ENCODE data around the gene SLC45A1. TPM values are rescaled to one million over a fixed set of nuclear protein-coding genes. Genes with fewer than 3 reads are reported as not detected.

Gene SLC45A1
- total RNA-seq, 1 donor from 2014 or later, result under 0.01 TPM

DNA sequence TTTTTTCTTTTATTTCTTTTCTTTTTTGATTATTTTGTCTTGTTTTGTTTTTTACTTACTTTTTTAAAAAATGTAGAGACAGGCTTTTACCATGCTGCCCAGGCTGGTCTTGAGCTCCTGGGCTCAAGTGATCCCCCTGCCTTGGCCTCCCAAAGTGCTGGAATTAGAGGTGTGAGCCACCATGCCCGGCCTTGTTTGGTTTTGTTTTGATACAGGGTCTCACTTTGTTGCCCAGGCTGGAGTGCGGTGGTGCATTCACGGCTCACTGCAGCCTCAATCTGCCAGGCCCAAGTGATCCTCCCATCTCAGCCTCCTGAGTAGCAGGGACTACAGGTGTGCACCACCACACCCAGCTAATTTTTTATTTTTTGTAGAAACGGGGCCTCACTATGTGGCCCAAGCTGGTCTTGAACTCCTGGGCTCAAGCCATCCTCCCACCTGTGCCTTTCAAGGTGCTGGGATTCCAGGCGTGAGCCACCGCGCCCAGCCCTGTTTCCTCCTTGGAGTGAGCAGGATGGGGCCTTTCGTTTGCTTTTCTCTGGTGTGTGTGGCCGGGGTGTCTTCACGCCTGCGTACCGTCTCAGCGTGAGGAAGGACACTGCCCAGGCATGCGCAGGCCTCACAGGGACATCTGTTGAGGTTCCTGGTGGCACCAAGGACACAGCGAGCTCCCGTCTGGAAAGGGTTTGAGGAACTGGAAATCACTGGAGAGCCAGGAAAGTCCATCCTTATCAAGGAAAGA, 15.5 kb downstream of the SLC45A1 start:
- H3K9ac ChIP-seq (ENCODE audit: low read depth in 1 of 3, low read length in 3 of 3), result no peak overlapping the region
- no peak overlapping the region for H3K27ac ChIP-seq (ENCODE audit: low read depth, low read length)
- H3K27me3 ChIP-seq (ENCODE audit: control insufficient read depth in 3 of 3, insufficient read depth in 3 of 3, low read length in 3 of 3), result no peaks in the 10 kb centered on the region
- H3K36me3 ChIP-seq (ENCODE audit: control insufficient read depth in 3 of 3, insufficient read depth in 3 of 3, low read length in 3 of 3), result peaks cover 0 to 8% (median 0%) of the 10 kb centered on the region in 3 donors
- no peaks in the 10 kb centered on the region for H3K9me3 ChIP-seq (ENCODE audit: control insufficient read depth in 3 of 3, low read length in 3 of 3)
- H3K4me1 ChIP-seq (ENCODE audit: control insufficient read depth in 3 of 3, insufficient read depth in 3 of 3, low read length in 3 of 3), result no peaks in the 10 kb centered on the region
- H3K4me3 ChIP-seq (ENCODE audit: low read length in 3 of 3), result no peak overlapping the region

- H3K27ac ChIP-seq (ENCODE audit: low read depth, low read length), result no peak overlapping the region
- no peaks in the 10 kb centered on the region for H3K27me3 ChIP-seq (ENCODE audit: control insufficient read depth in 3 of 3, insufficient read depth in 3 of 3, low read length in 3 of 3)
- H3K9ac ChIP-seq (ENCODE audit: low read depth in 1 of 3, low read length in 3 of 3), result no peak overlapping the region
- peaks cover 0 to 8% (median 0%) of the 10 kb centered on the region in 3 donors for H3K36me3 ChIP-seq (ENCODE audit: control insufficient read depth in 3 of 3, insufficient read depth in 3 of 3, low read length in 3 of 3)
- no peaks in the 10 kb centered on the region for H3K9me3 ChIP-seq (ENCODE audit: control insufficient read depth in 3 of 3, low read length in 3 of 3)
- no peak overlapping the region for H3K4me3 ChIP-seq (ENCODE audit: low read length in 3 of 3)
- H3K4me1 ChIP-seq (ENCODE audit: control insufficient read depth in 3 of 3, insufficient read depth in 3 of 3, low read length in 3 of 3), result no peaks in the 10 kb centered on the region
Observed at GRCh38 chr1:8334106-8334851, 16.4 kb downstream of the SLC45A1 start.

DNA sequence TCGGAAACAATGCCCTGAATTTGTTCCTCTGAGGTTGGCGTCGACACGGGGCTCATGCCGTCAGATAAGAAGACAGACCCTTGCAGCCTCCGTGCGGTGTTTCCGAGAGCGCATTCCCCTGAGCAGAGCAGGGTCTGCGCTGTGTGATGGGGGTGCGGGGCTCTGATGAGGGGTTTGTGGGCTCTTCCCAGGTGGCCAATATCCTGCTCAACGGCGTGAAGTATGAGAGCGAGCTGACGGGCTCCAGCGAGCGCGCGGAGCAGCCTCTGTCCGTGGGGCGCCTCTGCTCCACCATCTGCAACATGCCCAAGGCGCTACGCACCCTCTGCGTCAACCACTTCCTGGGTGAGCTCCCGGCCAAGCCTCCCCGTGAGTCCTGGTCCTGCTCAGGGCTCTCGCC, 17.3 kb downstream of the SLC45A1 start:
- Histone ChIP-seq H3K36me3 (ENCODE audit: control insufficient read depth in 3 of 3, insufficient read depth in 3 of 3, low read length in 3 of 3) (peaks cover 0 to 9% (median 0%) of the 10 kb centered on the region in 3 donors), H3K27ac (ENCODE audit: low read depth, low read length) (no peak overlapping the region), H3K9me3 (ENCODE audit: control insufficient read depth in 3 of 3, low read length in 3 of 3) (no peaks in the 10 kb centered on the region), H3K4me1 (ENCODE audit: control insufficient read depth in 3 of 3, insufficient read depth in 3 of 3, low read length in 3 of 3) (no peaks in the 10 kb centered on the region), H3K9ac (ENCODE audit: low read depth in 1 of 3, low read length in 3 of 3) (no peak overlapping the region), H3K4me3 (ENCODE audit: low read length in 3 of 3) (no peak overlapping the region), H3K27me3 (ENCODE audit: control insufficient read depth in 3 of 3, insufficient read depth in 3 of 3, low read length in 3 of 3) (no peaks in the 10 kb centered on the region)

DNA sequence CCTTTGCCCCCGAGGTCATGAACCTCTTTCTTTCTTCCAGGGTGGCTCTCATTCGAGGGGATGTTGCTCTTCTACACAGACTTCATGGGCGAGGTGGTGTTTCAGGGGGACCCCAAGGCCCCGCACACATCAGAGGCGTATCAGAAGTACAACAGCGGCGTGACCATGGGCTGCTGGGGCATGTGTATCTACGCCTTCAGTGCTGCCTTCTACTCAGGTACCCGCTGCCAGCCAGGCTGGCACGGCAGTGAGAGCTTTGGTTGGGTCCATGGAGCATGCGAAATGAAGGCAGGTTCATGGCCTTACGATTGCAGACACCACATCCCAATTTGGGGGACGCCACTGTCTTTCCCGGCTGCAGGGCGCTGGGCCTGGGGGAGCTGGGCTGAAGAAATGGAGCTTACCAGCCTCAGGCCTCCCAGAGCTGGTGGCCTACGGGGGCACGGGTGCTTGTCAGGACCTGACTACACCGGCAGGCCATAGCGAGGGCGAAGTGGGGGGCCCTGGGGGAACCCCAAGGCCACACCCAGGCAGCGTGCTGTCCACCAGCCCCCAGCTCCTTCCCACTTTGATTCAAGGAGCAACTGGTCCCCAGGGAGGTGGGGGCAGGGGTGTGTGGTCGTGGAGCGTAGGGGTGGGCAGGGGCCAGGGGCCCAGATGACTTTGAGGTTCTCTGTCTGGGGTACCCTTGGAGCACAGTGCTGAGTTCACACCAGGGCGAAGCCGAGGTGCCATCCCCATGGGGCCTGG, 20.0 kb downstream of the SLC45A1 start:
- Histone ChIP-seq H3K4me3 (ENCODE audit: low read length in 3 of 3) (no peak overlapping the region), H3K36me3 (ENCODE audit: control insufficient read depth in 3 of 3, insufficient read depth in 3 of 3, low read length in 3 of 3) (peaks cover 0 to 9% (median 0%) of the 10 kb centered on the region in 3 donors), H3K27ac (ENCODE audit: low read depth, low read length) (no peak overlapping the region), H3K9me3 (ENCODE audit: control insufficient read depth in 3 of 3, low read length in 3 of 3) (no peaks in the 10 kb centered on the region), H3K9ac (ENCODE audit: low read depth in 1 of 3, low read length in 3 of 3) (no peak overlapping the region), H3K4me1 (ENCODE audit: control insufficient read depth in 3 of 3, insufficient read depth in 3 of 3, low read length in 3 of 3) (peaks cover under 1 to 1% (median under 1%) of the 10 kb centered on the region in 3 donors), H3K27me3 (ENCODE audit: control insufficient read depth in 3 of 3, insufficient read depth in 3 of 3, low read length in 3 of 3) (no peaks in the 10 kb centered on the region)

DNA sequence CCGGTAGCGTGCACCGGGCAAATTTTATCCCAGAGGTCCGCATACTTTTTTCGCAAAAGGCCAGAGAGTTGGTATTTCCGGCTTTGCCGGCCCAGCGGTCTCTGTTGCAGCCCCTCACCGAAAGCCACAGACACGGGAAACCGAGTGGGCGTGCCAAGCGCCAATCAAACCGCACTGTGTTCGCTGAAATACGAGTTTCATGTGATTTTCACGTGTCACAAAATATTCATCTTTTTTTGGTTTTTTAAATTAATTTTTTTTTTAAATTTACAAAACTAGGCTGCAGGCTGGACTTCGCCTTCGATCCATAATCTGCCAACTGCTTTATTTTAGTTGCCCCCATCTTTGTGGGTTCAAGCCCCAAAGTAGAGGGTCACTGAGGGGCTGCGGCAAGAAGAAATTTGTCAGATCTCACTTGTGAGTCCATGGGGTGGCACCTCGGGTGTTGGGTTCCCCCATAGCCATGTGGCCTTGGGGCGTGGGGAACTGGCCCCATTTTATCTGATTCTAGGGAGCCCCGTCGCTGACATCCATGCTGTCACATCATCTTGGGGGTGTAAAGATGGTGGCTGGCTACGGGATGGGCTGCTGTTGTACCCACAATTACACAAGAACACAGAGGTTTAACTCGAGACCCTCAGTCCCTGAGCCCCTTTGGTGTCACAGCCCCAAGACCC, 20.8 kb downstream of the SLC45A1 start:
- Histone ChIP-seq H3K27me3 (ENCODE audit: control insufficient read depth in 3 of 3, insufficient read depth in 3 of 3, low read length in 3 of 3) (no peaks in the 10 kb centered on the region), H3K27ac (ENCODE audit: low read depth, low read length) (no peak overlapping the region), H3K4me1 (ENCODE audit: control insufficient read depth in 3 of 3, insufficient read depth in 3 of 3, low read length in 3 of 3) (peaks cover 6 to 7% (median 7%) of the 10 kb centered on the region in 3 donors), H3K36me3 (ENCODE audit: control insufficient read depth in 3 of 3, insufficient read depth in 3 of 3, low read length in 3 of 3) (peaks cover 0 to 9% (median 0%) of the 10 kb centered on the region in 3 donors), H3K9ac (ENCODE audit: low read depth in 1 of 3, low read length in 3 of 3) (no peak overlapping the region), H3K9me3 (ENCODE audit: control insufficient read depth in 3 of 3, low read length in 3 of 3) (no peaks in the 10 kb centered on the region), H3K4me3 (ENCODE audit: low read length in 3 of 3) (no peak overlapping the region)

- H3K9ac ChIP-seq (ENCODE audit: low read depth in 1 of 3, low read length in 3 of 3), result no peak overlapping the region
- no peak overlapping the region for H3K4me3 ChIP-seq (ENCODE audit: low read length in 3 of 3)
- peaks cover 0 to 9% (median 0%) of the 10 kb centered on the region in 3 donors for H3K36me3 ChIP-seq (ENCODE audit: control insufficient read depth in 3 of 3, insufficient read depth in 3 of 3, low read length in 3 of 3)
- H3K9me3 ChIP-seq (ENCODE audit: control insufficient read depth in 3 of 3, low read length in 3 of 3), result no peaks in the 10 kb centered on the region
- peaks cover 9 to 10% (median 10%) of the 10 kb centered on the region in 3 donors for H3K4me1 ChIP-seq (ENCODE audit: control insufficient read depth in 3 of 3, insufficient read depth in 3 of 3, low read length in 3 of 3)
- no peak overlapping the region for H3K27ac ChIP-seq (ENCODE audit: low read depth, low read length)
- no peaks in the 10 kb centered on the region for H3K27me3 ChIP-seq (ENCODE audit: control insufficient read depth in 3 of 3, insufficient read depth in 3 of 3, low read length in 3 of 3)
Observed at GRCh38 chr1:8339203-8339600, 21.3 kb downstream of the SLC45A1 start.

DNA sequence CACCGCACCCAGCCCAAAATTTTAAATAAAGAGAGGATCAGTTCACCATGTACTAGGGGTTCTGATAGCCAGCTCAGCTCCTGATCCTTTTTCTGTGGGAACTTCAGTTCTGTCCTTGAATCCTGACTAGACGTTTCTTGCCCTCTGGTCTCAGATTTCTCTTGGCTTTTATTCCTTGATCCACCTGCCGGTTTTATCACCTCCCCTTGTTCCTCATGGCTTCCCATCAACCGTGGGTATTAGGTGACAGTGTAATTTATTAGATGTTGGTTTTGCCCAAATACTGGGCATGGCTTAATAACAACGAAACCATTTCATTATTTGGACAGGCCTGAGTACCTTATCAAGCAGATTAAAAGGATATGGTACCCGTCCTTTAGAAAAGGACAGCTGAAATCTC, 22.5 kb downstream of the SLC45A1 start:
- Histone ChIP-seq H3K9me3 (ENCODE audit: control insufficient read depth in 3 of 3, low read length in 3 of 3) (no peaks in the 10 kb centered on the region), H3K36me3 (ENCODE audit: control insufficient read depth in 3 of 3, insufficient read depth in 3 of 3, low read length in 3 of 3) (peaks cover 0 to 8% (median 0%) of the 10 kb centered on the region in 3 donors), H3K27me3 (ENCODE audit: control insufficient read depth in 3 of 3, insufficient read depth in 3 of 3, low read length in 3 of 3) (no peaks in the 10 kb centered on the region), H3K9ac (ENCODE audit: low read depth in 1 of 3, low read length in 3 of 3) (no peak overlapping the region), H3K4me3 (ENCODE audit: low read length in 3 of 3) (no peak overlapping the region), H3K27ac (ENCODE audit: low read depth, low read length) (no peak overlapping the region), H3K4me1 (ENCODE audit: control insufficient read depth in 3 of 3, insufficient read depth in 3 of 3, low read length in 3 of 3) (peaks cover 9 to 10% (median 10%) of the 10 kb centered on the region in 3 donors)

DNA sequence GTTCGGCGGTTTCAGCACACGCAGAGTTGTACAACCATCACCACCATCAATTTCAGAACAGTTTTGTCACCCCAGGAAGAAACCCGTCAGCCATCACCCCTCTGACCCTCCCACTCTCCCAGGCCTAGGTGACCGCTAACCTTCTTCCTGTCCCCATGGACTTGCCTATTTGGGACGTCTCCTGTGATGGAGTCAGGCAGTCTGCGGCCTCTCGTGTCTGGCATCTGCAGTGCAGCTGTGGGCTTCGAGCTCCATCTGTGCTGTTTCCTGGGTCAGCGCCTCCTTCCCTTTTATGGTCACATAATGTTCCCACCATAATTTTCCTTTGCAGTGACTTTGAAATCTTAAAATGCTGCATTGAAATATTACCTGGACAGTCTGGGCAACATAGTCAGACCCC, 24.4 kb downstream of the SLC45A1 start:
- peaks cover 9 to 10% (median 10%) of the 10 kb centered on the region in 3 donors for H3K4me1 ChIP-seq (ENCODE audit: control insufficient read depth in 3 of 3, insufficient read depth in 3 of 3, low read length in 3 of 3)
- H3K9me3 ChIP-seq (ENCODE audit: control insufficient read depth in 3 of 3, low read length in 3 of 3), result no peaks in the 10 kb centered on the region
- no peak overlapping the region for H3K4me3 ChIP-seq (ENCODE audit: low read length in 3 of 3)
- peaks cover 0 to 4% (median 0%) of the 10 kb centered on the region in 3 donors for H3K36me3 ChIP-seq (ENCODE audit: control insufficient read depth in 3 of 3, insufficient read depth in 3 of 3, low read length in 3 of 3)
- H3K9ac ChIP-seq (ENCODE audit: low read depth in 1 of 3, low read length in 3 of 3), result no peak overlapping the region
- no peak overlapping the region for H3K27ac ChIP-seq (ENCODE audit: low read depth, low read length)
- H3K27me3 ChIP-seq (ENCODE audit: control insufficient read depth in 3 of 3, insufficient read depth in 3 of 3, low read length in 3 of 3), result no peaks in the 10 kb centered on the region

GRCh38 chr1:8343044-8343443, 25.1 kb downstream of the SLC45A1 start:
- H3K4me1 ChIP-seq (ENCODE audit: control insufficient read depth in 3 of 3, insufficient read depth in 3 of 3, low read length in 3 of 3), result peaks cover 9 to 10% (median 10%) of the 10 kb centered on the region in 3 donors
- H3K9ac ChIP-seq (ENCODE audit: low read depth in 1 of 3, low read length in 3 of 3), result peak overlapping the region in 2 of 3 donors; percentile 40 to 71
- H3K27ac ChIP-seq (ENCODE audit: low read depth, low read length), result peak overlapping the region; percentile 40
- no peak overlapping the region for H3K4me3 ChIP-seq (ENCODE audit: low read length in 3 of 3)
- H3K36me3 ChIP-seq (ENCODE audit: control insufficient read depth in 3 of 3, insufficient read depth in 3 of 3, low read length in 3 of 3), result peaks cover 0 to 2% (median 0%) of the 10 kb centered on the region in 3 donors
- H3K9me3 ChIP-seq (ENCODE audit: control insufficient read depth in 3 of 3, low read length in 3 of 3), result no peaks in the 10 kb centered on the region
- no peaks in the 10 kb centered on the region for H3K27me3 ChIP-seq (ENCODE audit: control insufficient read depth in 3 of 3, insufficient read depth in 3 of 3, low read length in 3 of 3)
